HG03565 (cell line): Measurements from ENCODE around the gene CDC20B.
"Not testable (repeated sequence)": the region's sequence is repeated elsewhere in the genome, so short reads cannot be mapped to it uniquely, and the experiment has no call there.

ENCODE experiments used
- ATAC-seq: cut with Tn5 transposase; IDR thresholded peaks from one replicate; pipeline ENCODE4 v1.9.1; 2021; ENCODE audit warnings: mild to moderate bottlenecking, moderate library complexity; ENCODE audit not compliant: unreplicated experiment

Gene CDC20B

GRCh38 chr5:55160493-55161209, 12.3 kb downstream of the CDC20B start:
- ATAC-seq, result no peak

GRCh38 chr5:55159763-55160492, 13.0 kb downstream of the CDC20B start, which contains the start of gene GPX8:
Gene GPX8, plus strand, starts transcription at chr5:55160171. Its CDS starts 22 bp downstream, at chr5:55160193.
- ATAC-seq, result no peak

GRCh38 chr5:55154873-55155272, 18.1 kb downstream of the CDC20B start:
- ATAC-seq, result no peak

- no peak for ATAC-seq
These were observed 20.8 kb downstream of the CDC20B start for GRCh38 chr5:55151923-55152842.

- ATAC-seq, result no peak
These were observed 23.6 kb downstream of the CDC20B start for GRCh38 chr5:55149308-55149795.

GRCh38 chr5:55146543-55147151, 26.3 kb downstream of the CDC20B start:
- peak; percentile 64 for ATAC-seq

- no peak for ATAC-seq
These were observed 26.9 kb downstream of the CDC20B start for GRCh38 chr5:55146080-55146479.

- no peak for ATAC-seq
These were observed 29.4 kb downstream of the CDC20B start for GRCh38 chr5:55143624-55144023.

- ATAC-seq, result no peak
These were observed 30.9 kb downstream of the CDC20B start for GRCh38 chr5:55141945-55142690.

- no peak for ATAC-seq
These were observed 31.9 kb downstream of the CDC20B start for GRCh38 chr5:55140908-55141665.

- ATAC-seq, result no peak
These were observed 36.5 kb downstream of the CDC20B start for GRCh38 chr5:55136521-55136920.

- no peak for ATAC-seq
These were observed 38.8 kb downstream of the CDC20B start for GRCh38 chr5:55134053-55134722.

GRCh38 chr5:55123365-55123764, 49.6 kb downstream of the CDC20B start:
- no peak for ATAC-seq

- no peak for ATAC-seq
These were observed 58.9 kb downstream of the CDC20B start for GRCh38 chr5:55114061-55114460.

GRCh38 chr5:55113327-55113726, 59.6 kb downstream of the CDC20B start:
- no peak for ATAC-seq

- no peak for ATAC-seq
These were observed 62.8 kb downstream of the CDC20B start for GRCh38 chr5:55110217-55110616.

- ATAC-seq, result no peak
These were observed 64.3 kb downstream of the CDC20B start for GRCh38 chr5:55108661-55109060.

- ATAC-seq, result not testable (repeated sequence)
These were observed 67.0 kb downstream of the CDC20B start for GRCh38 chr5:55105976-55106375.
